Activated gamma-delta T cell treated with Interleukin-2 at 50 U/mL for 16 hours (primary cell): ENCODE measurements around the gene MSGN1.
"Not testable (repeated sequence)": the region's sequence is repeated elsewhere in the genome, so short reads cannot be mapped to it uniquely, and the experiment has no call there.

Source experiments
- DNase-seq: peaks from one replicate; pipeline ENCODE4 v3.0.0-alpha.2; 2020

The MSGN1 gene

DNA sequence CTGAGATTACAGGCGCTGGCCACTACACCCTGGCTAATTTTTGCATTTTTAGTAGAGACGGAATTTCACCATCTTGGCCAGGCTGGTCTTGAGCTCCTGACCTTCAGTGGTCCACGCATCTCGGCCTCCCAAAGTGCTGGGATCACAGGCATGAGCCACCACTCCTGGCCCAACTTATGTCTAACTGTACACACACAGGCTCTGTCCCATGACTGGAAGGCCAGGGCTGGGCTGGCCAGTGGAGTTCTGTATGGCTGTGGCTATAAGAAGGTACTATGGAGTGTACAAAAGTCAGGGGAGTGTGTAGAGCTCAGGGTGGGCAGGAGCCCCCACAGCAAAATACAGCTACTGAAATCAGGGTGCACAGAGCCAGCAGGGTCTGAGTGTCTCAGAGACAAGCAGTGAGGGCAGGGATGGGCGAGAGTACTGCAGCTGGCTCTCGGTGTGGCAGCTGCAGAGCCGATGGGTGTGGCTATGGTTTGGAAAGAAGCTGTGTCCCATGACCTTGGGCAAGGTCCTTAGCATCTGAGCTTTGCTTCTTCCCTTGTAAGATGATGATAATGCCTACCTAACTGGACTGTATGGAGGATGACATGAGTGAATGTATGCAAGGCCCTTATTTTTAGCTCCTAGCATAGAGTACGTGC, 10.4 kb upstream of the MSGN1 start:
- DNase-seq, result no peak

DNA sequence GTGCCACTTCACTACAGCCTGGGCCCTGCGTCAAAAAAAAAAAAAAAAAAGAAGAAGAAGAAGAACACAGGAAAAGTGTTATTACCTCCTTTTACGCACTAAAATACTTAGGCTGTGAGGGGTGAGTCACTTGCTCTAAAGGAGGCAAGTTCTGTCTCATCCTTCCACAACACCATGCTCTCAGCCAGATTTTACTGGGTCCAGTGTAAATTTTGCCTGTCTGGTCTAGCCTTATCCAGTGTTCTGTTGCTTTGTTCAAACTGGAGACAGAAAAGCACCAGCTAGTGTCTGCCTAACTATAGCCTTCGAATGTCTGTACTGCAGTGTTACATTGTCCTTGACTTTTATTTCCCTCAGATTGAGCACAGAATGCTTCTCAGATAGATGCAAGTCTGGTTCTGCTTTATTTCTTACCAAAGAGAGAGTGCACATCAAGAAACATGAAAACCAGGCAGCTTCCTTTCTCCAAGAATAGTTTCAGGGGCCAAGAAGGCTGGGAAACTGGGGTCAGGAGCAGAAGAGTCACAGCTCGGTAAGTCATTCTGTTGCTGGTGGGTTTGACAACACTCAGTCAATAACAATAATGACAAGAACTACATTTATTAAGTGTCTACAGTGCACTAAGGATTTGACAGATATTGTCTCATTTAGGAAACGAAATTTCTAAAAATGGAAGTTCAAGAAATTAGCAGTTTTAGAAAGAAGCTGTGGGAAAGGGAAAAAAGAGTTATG, 3.1 kb upstream of the MSGN1 start:
- DNase-seq, result no peak

DNA sequence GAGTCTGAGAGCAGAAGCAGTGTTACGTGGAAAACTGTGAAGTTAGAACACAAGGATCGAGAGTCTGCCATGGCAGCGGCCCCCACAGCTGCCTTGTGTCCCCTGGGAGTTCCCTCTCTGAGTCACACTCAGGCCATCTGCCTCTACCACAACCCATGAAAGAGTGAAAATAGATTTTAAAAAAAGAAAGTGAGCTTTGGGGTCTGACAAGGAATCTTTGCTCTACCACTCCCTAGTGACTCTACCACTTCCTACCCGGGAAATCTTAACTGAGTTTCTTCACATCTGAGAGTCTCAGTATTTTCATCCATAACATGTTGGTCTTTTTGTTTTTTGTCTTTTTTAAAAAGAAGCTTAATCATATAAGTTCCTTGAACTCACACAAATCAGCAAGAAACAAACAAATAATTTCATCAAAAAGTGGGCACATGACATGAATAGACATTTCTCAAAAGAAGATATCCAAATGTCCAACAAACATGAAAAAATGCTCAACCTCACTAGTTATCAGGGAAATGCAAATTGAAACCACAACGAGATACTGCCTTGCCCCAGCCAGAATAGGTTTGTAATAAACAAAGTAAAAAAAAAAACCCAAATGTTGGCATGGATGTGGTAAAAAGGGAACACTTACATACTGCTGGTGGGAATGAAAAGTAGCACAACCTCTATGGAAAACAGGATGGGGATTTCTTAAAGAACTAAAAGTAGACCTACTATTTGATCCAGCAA, 2.4 kb upstream of the MSGN1 start:
- no peak for DNase-seq

DNA sequence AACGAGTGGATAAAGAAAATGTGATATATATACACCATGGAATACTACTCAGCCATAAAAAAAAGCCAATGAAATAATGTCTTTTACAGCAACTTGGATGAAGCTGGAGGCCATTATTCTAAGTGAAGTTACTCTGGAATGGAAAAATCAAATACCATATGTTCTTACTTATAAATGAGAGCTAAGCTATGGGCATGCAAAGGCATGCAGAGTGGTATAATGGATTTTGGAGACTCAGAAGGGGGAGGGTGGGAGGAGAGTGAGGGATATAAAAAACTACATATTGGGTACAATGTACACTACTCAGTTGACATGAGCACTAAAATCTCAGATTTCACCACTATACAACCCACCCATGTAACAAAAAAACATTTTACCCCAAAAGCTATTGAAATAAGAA, 1.7 kb upstream of the MSGN1 start:
- no peak for DNase-seq

DNA sequence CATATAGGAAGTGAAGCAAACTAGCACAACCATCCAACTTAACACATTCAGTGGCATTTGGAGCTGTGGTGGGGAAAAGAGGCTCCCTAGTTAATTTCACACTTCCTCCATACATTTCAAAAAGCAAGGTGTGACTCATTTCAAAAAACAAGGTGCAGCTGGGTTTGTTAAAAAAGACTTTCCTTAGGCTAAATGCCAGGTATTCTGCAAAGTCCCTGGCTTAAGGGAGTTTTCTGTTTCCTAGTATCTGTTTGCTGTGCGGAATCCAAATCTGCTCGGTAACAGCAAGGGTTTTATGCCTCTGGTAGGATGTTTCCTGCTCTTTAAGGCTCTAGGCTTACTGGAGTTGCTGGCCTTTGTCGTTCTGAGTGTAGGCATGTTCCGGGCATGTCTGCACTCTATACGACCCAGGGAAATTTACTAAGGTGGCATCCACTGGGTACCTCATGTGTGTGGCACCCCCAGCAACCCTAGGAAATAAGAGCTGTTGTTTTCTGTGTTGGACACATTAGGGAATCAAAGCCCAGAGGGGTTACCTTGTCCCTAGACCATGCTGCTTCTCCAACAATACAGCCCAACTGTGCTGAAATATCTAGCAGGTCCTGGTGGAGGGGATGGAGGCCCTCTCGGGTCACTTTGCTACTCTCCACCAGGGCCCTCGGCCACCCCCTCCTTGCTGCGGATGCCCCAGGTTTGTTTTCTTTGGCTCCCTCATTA, 634 bp upstream of the MSGN1 start:
- DNase-seq, result no peak

DNA sequence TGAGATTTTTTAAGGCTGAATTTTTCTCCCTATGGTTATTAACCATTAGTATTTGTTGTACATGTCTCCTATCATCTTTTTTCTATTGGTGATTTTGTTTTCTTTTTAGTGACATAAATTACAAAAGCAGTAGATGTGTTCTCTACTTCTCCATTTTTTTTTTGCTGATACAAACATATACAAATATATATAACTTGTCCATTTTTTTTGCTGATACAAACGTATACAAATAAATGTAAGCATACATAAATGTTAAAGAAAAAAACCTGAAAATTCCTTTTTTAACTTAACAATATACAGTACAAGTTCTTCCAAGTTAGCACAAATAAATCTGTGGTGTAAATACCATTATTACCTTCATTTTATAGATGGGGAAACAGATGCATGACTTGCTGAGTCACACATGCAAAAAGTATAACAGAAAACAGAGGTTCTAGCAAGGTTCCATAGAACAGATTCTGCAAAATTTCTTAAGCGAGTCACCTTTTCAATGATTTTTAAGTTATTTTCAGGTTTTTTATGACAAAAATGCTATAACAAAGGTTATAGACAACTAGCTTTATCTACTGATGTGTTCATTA, 2.1 kb downstream of the MSGN1 start:
- DNase-seq, result no peak

DNA sequence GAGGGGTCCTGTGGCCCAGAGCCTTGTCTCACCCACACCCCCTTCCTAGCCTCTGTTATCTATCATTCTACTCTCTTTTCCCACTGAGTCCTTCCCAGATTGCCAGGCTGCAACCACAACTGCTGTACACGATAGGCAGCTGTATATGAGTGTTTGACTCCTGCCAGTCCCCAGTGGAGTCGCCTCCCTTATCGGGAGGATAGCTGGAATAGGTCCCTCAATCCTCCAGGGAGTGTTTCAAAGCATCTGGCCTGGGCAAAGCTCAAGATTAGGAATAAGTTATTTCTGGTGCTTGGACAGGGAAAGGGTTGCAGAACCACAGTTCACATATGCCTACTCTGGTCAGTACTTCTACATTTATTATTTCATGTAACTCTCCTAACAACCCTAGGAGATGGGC, 4.8 kb downstream of the MSGN1 start:
- DNase-seq, result no peak

DNA sequence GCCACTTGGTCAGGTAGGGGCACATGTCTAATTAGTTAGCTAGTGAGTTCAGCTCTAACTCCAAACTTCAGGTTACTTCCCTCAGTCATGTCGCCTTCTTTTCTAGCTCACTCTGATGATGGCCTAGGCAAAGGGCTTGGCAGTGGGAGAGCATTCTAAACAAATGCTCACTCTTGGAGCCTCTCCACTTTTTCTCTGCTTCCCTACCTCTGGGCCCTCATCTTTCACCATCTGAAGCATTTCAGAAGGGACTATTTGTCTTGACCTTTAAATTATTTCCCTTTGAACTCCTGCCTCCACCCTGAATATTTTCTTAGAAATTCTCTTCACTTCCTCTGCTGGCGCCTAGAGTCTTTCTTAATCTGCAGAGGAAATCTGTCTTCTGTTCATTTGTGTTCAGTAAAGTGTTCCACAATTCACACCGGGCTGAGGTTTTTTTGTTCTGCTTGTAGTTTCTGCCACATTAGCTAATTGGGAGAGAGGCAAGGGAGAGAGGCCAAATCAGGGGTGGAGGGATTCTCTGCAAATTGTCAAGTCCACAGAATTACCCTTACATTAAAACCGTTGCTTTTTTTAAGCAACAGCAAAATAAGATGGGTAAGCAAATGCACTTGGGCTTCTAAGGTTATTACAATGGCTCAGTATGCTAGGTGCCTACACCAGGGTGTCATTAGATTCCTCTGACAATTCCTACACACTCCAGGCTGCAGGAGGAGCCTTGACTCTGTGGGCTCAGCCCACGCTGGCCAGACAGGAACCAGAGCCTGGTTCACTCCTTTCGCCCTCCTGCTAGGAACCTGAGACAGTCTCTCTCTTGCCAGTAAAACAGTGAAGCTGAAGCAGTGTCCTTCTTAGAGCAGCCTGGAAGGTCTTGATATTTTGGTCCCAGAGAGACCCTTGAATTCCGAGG, 5.5 kb downstream of the MSGN1 start:
- no peak for DNase-seq

DNA sequence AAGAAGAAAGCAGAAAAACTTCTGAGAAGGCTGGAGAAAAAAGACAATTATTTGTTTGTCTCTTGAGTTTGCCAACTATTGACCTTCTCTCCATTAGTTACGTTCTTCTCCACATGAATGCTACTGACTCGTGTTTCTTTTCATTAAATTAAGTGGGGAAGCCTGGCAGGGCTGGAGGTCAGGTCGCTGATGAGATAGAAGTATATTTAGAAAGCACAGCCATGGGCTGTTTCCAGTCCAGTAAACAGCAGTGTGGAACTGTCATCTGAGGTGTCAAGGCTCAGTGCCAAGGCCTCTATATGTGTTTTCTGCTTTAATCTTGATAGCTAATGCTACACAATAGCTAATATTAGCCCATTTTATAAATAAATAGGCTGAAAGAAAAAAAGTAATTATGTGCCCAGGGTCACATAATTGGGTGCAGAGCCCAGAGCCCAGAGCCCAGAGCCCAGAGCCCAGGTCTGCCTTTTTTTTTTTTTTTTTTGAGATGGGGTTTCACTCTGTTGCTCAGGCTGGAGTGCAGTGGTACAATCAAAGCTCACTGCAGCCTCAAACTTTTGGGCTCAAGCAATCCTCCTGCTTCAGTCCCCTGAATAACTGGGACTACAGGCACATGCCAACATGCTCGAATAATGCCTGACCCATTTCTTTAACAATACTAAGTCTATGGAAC, 6.3 kb downstream of the MSGN1 start:
- no peak for DNase-seq

DNA sequence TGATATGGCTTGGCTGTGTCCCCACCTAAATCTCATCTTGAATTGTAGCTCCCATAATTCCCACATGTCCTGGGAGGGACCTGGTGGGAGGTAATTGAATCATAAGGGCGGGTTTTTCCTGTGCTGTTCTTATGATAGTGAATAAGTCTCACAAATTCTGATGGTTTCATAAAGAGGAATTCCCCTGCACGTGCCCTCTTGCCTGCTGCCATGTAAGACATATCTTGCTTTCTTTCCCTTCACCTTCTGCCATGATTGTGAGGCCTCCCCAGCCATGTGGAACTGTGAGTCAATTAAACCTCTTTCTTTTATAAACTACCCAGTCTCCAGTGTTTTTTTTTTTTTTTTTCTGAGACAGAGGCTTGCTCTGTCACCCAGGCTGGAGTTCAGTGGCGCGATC, 7.4 kb downstream of the MSGN1 start:
- not testable (repeated sequence) for DNase-seq

DNA sequence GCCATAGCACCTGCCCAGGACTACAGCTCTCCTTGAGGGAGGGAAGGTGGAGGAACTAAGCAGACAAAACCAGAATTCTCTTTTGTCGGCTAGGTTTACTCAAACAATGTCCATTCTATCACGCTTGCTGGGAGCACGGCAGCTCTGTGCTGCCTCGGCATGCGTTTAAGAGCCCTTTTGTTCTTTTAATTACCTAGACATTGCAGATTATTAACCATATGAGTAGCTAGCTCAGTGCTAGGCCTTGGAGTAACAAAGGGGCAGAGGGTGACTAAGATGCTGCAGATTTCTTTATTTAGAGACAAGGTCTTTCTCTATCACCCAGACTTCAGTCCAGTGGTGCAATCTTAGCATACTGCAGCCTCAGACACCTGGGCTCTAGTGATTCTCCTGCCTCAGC, 11.1 kb downstream of the MSGN1 start:
- no peak for DNase-seq

DNA sequence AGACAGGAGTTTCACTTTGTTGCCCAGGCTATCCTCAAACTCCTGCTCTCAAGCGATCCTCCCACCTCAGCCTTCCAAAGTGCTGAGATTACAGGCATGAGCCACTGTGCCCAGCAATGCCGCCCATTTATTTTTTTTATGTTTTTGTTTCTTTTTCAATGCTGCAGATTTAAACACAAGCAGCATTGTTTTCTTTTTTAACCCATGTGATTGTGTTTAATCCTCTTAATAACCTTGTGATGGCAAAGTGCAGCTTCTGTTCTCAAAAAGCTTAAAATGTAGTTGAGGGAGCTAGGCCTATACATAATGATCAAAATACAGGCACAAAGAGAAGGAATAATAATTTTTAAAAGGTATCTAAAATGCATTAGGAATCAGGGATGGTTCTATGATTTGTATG, 11.5 kb downstream of the MSGN1 start:
- DNase-seq, result no peak

DNA sequence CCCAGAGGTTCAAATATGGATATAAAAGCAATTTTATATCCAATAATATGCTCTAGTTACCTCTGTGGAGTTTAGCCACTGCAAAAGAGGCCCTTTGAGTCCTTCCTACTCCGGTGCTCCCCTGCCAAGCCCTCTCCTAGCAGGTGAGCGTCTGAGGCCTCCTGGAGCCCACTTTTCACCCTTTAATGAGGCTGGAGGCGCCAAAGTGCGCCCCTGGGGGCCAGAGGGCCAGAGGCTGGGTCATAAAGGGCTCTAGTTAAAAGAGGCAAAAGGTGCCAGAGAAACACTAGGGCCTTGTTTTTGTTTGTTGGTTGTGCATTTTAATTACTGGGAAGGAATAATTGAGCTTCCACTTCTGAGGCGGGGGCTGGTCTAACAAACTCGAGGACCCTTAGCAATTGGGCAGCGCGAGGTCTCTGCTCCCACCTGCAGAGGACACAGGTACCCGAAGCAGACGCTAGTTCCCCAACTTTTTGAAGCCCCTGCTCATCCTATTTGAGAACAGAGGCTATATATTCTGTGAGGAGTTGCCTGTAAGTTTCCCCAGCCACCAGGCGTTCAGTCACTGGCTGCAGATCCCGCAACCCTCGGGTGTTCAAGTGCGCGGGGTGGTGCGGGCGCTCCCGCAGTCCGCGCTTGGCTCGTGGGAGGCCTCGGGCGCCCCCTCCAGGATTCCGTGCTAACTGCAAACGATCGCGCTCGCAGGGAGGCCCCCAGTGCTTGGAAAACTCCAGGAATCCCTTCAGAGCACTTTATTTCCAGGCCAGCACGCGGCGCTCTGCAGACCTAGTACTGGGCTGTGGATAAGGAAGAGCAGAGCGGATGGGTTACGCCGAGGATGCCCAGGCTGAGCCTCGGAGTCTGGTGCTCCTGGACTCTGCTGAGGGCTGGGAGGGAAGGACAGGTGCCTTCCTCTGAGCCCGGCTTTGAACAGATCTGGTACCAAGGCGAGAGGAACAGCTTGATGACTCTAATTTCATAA, 14.1 kb downstream of the MSGN1 start:
- no peak for DNase-seq

DNA sequence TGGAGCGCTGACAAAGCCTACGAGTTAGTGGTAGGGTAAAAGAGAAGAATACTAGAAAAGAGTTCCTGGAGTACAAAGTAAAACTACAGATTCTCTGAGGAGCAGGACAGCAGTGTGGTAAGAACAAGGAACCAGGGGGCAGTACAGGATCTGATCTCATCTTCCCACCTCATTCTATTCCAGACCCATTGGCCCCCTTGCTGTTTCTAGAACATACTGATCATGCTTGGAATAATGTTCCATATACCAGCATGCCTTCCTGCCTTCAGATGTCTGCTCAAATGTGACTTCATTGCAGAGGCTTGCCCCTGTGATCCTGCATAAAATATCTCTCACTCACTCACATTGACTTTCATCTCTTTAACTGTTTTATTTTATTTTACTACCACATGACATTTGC, 19.3 kb downstream of the MSGN1 start:
- no peak for DNase-seq

DNA sequence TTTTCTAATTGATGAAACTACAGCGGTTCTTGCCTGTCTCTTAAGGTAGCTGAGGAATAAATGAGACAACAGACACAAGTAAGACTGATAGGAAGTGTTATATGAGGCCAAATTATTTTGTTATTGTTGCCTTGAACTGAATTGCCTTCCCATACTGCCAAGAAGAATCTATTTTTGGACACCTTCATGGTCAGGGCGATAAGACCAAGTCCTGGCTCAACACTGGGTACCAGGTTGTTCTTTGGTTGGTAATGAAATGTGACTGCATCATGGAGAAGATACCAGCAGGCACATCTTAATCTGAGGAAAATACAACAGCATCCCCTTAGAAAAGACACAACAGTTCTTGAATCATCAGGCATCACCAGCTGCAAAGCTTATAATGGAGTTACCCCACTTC, 23.7 kb downstream of the MSGN1 start:
- no peak for DNase-seq

DNA sequence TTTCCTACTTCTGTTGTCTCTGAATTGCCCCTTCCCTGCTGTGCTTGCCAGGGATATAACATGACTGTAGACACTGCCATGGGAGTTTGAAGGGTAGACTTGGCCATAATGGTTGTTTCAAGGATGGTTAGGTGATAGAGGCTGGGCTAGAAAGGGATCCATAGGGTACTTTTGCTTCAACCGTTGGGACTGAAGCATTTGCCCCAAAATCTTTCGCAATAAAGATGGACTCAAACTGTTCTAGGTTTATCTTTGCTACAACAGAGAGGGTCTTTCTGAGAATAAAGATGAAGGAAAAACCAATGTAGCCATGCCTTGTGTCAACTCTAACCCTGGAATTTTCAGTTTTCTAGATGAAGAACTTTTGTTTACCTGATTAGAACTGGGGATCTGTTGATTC, 27.2 kb downstream of the MSGN1 start:
- DNase-seq, result no peak

DNA sequence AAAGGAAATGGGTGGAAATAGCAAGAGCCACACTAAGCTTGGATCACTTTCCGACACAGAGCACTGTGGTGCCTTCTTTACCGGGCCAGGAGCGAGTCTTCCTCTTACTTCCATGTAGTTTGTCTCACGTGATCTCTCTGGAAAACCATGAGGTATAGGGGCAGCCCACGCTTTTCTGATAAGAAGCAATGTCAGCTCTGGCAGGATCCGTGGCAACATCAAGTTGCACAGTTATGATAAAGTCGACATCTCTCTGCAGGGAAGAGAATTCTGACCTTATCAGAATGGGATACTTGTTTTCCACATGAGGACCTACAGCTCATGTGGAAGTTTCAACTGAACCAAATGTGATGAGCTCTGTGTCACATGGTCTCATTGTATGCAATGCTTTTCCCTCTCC, 29.5 kb downstream of the MSGN1 start:
- no peak for DNase-seq

DNA sequence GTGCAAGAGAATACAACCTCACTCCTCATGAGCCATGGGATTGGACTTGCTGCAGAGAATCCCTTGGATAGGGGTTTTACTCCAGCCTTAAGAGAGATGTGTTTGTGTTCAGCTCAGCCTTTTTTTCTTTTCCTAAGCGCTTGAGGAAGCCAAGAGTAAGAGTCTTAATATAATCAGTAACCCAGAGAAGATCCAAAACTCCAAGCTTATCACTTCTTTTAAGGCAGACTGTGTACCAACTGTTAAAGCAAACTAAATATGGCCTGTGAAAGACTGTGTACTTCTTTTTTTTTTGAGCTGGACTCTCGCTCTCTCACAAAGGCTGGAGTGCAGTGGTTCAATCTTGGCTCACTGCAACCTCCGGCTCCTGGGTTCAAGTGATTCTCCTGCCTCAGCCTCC, 30.4 kb downstream of the MSGN1 start:
- DNase-seq, result no peak

DNA sequence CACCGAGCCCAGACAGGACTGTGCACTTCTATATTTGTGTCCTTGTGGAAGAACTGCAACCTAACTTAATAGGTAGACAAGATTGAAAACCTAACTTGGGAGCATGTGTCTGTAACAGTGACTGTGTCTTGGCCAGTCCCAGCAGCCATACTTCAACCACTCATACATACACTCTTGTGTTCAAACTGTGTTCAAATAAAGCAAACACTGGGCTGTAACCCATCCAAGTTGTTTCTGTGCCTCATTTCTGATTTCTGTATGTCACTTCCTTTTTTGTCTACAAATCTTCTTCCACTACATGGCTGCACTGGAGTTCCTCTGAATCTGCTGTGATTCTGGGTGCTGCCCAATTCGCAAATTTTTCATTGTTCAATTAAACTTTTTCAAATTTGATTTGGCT, 31.0 kb downstream of the MSGN1 start:
- no peak for DNase-seq

DNA sequence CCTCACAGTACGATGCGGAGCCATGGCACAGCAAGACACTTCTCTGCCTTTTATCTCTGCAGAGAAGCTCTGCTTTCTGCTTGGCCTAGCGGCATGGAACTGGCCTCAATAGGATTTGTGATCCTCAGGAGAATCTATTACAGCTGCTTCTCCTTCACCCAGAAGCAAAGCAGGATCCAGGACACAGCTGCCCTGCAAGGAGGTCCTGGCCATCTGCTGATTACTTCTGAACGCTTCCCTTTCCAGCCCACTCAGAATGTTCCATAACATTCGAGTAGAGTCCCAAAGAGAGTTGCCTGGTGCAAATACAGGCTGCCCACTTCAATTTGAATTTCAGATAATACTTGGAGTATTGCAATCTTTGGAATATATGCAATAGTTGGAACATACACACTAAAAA, 33.0 kb downstream of the MSGN1 start:
- DNase-seq, result no peak
